Measurements from ENCODE around the gene MTRF1L. TPM values are rescaled to one million over a fixed set of nuclear protein-coding genes. Genes with fewer than 3 reads are reported as not detected.

Gene MTRF1L
- total RNA-seq, 1 donor from 2014 or later = 9.7 TPM

DNA sequence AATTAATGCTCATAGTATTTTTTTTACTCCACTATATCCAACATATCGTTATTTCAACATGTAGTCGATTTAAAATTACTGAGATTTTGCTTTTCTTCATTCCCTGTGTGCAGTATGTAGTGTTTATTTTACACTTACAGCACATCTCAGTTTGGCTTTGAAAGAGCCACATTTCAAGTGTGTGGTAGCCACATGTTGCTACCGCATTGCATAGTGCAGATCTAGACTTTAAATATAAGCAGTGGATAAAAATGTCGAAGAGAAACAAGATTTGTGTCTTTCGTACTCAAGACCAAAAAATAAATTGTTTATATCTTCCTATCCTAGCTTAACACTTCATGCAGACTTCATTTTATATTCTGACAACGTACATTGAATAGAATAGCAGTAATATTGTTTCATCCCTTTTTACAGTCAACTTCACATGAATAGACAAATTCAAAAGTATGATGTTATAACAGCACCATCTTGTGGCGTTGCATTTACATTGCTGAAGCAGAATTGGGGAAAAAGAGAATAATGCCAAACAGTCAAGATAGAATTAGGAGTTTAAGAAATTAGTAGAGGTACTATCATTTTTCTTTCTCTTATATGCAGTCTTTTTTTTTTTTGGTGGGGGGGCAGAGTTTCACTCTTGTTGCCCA is 49.5 kb downstream of the MTRF1L start:
- no peaks in the 10 kb centered on the region for H3K27me3 ChIP-seq (ENCODE audit: control insufficient read depth, insufficient read depth, low read length)
- FAIRE-seq (no peak), DNase-seq (ENCODE audit: low read depth) (peak; percentile 55)

DNA sequence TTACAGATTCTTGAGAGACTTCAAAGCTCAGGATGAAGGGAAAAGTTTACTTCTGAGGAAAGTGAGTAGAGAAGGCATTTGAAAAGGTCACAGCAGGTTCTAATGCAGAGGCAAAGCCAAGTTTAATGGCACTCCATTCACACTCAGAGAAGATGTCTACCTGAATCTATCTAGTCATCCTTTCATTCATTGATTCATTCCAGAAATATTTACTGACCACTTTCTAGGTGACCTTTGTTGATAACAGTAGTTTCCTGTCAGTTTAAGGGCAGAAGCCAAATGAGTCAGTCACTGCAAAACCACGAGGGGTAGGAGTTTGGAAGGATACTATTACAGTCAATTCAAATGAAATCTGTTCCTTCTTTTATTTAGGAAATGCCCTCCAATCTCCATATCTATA is 50.5 kb downstream of the MTRF1L start:
- Histone ChIP-seq H3K4me3 (ENCODE audit: low read depth, low read length) (no peak overlapping the region), H3K27me3 (ENCODE audit: control insufficient read depth, insufficient read depth, low read length) (no peaks in the 10 kb centered on the region), H3K36me3 (ENCODE audit: control insufficient read depth, insufficient read depth, low read length) (no peaks in the 10 kb centered on the region)
- TF ChIP-seq, protein P1, sequence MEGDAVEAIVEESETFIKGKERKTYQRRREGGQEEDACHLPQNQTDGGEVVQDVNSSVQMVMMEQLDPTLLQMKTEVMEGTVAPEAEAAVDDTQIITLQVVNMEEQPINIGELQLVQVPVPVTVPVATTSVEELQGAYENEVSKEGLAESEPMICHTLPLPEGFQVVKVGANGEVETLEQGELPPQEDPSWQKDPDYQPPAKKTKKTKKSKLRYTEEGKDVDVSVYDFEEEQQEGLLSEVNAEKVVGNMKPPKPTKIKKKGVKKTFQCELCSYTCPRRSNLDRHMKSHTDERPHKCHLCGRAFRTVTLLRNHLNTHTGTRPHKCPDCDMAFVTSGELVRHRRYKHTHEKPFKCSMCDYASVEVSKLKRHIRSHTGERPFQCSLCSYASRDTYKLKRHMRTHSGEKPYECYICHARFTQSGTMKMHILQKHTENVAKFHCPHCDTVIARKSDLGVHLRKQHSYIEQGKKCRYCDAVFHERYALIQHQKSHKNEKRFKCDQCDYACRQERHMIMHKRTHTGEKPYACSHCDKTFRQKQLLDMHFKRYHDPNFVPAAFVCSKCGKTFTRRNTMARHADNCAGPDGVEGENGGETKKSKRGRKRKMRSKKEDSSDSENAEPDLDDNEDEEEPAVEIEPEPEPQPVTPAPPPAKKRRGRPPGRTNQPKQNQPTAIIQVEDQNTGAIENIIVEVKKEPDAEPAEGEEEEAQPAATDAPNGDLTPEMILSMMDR (IDR thresholded peaks at IDR 0.05; ENCODE audit: insufficient read depth, low read length, severe bottlenecking) = no peak
- DNase-seq (ENCODE audit: low read depth) = peak; percentile 37
- FAIRE-seq = no peak

More for the DNA sequence above, 49.5 kb downstream of the MTRF1L start:
- no peaks in the 10 kb centered on the region for H3K36me3 ChIP-seq (ENCODE audit: control insufficient read depth, insufficient read depth, low read length)
- TF ChIP-seq, protein P1 (IDR thresholded peaks at IDR 0.05; ENCODE audit: insufficient read depth, low read length, severe bottlenecking) = peak; percentile 41
- no peak overlapping the region for H3K4me3 ChIP-seq (ENCODE audit: low read depth, low read length)

DNA sequence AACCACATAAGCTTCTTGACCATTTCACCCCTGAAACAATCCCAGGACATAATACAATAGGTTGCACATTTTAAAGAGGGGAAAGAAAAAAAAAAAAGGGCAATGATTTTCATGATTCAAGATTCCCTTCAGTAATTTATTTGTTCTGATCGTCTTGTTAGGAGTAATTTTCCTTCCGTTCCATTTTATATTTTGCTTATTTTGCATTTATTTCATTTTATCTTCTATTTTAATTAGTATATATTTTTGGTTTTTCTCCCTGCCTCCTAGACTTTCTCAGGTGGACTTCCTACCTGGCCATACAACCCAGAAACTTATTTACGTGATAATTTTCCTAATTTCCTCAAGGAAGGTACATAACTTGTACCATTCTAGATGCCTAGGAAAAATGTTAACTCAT is 52.3 kb downstream of the MTRF1L start:
- Histone ChIP-seq H3K4me3 (ENCODE audit: low read depth, low read length) (no peak overlapping the region), H3K36me3 (ENCODE audit: control insufficient read depth, insufficient read depth, low read length) (no peaks in the 10 kb centered on the region), H3K27me3 (ENCODE audit: control insufficient read depth, insufficient read depth, low read length) (no peaks in the 10 kb centered on the region)
- DNase-seq (ENCODE audit: low read depth) = no peak
- FAIRE-seq = no peak
- TF ChIP-seq, protein P1 (IDR thresholded peaks at IDR 0.05; ENCODE audit: insufficient read depth, low read length, severe bottlenecking) = no peak

DNA sequence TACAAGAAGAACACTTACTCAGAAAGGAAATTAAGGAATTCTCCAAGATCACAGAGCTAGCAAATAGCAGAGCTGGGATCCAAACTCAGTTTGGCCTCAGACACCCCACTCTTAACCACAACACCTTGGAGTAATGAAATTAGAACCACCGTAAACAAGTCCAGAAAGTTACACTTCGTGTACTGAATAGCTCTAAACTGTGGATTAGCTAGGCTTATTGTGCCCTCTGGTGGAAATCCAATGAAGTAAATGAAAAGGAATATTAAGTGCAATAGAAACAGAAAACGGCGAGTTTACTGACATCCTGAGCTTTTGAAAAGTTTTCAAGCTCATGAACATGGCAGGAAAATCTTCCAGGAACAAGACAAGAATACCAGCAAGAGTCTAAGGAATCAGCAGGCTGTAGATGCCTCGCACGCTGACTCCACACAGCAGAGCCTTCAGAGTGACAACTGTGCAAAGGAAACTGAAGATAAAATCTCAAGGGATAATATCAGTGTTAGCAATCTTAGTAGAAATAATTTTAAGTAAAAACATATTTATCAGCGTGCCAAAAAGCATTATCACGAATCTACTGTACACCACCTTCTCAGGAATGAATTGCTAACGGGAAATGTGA is 54.2 kb downstream of the MTRF1L start:
- no peak overlapping the region for H3K4me3 ChIP-seq (ENCODE audit: low read depth, low read length)
- no peaks in the 10 kb centered on the region for H3K27me3 ChIP-seq (ENCODE audit: control insufficient read depth, insufficient read depth, low read length)
- peak; percentile 47 for DNase-seq (ENCODE audit: low read depth)
- no peak for FAIRE-seq
- TF ChIP-seq, protein P1 (IDR thresholded peaks at IDR 0.05; ENCODE audit: insufficient read depth, low read length, severe bottlenecking) = peak; percentile 46
- H3K36me3 ChIP-seq (ENCODE audit: control insufficient read depth, insufficient read depth, low read length) = no peaks in the 10 kb centered on the region

DNA sequence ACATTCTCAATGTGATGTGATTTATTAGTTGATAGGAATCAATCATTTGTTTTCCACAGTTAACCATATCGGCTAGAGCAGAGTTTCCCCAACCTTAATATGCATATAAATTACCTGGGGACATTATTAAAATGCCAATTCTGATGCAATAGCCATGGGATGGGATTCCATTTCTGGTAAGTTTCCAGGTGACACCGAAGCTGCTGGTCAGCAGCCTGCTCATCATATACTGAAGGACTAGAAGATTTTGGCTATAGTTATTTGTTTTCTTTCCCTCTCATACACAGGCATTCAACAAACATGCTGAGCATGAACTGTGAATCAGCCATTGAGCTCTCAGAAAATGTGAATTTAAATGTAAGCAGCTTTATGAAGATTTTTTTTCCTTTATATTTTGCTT is 55.5 kb downstream of the MTRF1L start:
- TF ChIP-seq, protein P1 (IDR thresholded peaks at IDR 0.05; ENCODE audit: insufficient read depth, low read length, severe bottlenecking) = no peak
- Histone ChIP-seq H3K36me3 (ENCODE audit: control insufficient read depth, insufficient read depth, low read length) (no peaks in the 10 kb centered on the region), H3K4me3 (ENCODE audit: low read depth, low read length) (no peak overlapping the region), H3K27me3 (ENCODE audit: control insufficient read depth, insufficient read depth, low read length) (no peaks in the 10 kb centered on the region)
- FAIRE-seq (no peak), DNase-seq (ENCODE audit: low read depth) (no peak)

Data from bronchial epithelial cell (primary cell).